Ureter (tissue), 1 donor: Measurements from ENCODE around the gene ZNF680. TPM values are rescaled to one million over a fixed set of nuclear protein-coding genes. Genes with fewer than 3 reads are reported as not detected.
"Not testable (repeated sequence)": the region's sequence is repeated elsewhere in the genome, so short reads cannot be mapped to it uniquely, and the experiment has no call there.

Experiments
- DNase-seq: peaks from one replicate; pipeline ENCODE4 v3.0.0-alpha.2; 2020; ENCODE audit warnings: low spot score
- total RNA-seq: library from RNA; stranded (reverse); gene quantifications from one replicate; pipeline ENCODE4 v1.2.4, GENCODE V29; 2023
- donor health status: DM: yes; HTN: yes; CAD: no.

The ZNF680 gene
- total RNA-seq = 24.2 TPM

DNA sequence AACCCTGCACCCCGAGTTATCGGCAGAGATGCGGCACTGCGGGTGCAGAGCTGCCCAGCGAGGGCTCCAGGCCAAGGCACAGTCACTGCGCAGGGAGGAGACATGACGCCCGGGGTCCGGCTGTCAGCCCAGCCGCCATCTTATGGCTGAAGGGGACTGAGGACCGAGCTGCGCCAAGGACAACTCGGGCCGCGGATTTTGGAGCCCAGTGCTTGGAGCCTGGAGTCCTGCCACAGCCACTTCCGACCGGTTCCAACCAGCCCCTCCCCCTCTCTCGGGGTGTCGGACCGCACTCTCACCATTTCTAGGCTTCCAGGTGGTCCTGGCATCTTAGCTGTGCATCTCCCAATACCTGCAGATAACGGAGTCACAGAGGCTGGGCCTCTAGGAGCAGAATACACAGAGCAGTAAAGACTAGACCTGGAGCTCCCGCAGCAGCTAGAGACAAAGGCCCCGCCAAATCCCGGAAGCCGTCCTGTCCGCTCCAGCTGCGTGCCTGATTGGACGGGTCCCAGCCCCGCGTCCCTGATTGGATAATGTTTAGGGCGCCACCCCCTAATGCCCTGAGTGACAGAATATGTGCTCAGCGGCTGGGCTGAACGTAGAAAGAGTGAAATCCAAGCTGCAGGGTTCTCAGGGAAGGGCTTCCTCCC, at the start of gene ZNF680:
Gene ZNF680 (minus strand): TSS at position 446 of the 653 bp plus-strand sequence. CDS start 117 bp downstream, at position 329.
- peak; percentile 97 for DNase-seq

DNA sequence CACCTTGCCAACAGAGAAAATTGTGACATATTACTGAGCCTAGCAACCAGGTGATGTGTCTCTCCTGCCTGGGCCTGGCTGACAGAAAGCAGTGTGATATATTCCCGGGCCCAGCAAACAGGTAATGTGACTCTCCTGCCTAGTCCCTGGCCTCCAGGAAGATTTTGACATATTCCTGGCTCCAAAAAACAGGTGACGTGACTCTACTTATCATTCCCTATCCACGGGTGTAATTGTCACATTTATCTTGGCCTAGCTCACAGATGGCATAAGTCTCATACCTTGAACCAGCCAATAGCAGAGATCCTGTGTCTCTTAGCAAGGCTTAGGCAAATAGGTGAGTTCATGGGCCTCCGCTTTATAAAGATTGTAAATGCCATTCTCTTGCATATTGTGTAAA, 49.6 kb upstream of the ZNF680 start:
- DNase-seq = no peak

DNA sequence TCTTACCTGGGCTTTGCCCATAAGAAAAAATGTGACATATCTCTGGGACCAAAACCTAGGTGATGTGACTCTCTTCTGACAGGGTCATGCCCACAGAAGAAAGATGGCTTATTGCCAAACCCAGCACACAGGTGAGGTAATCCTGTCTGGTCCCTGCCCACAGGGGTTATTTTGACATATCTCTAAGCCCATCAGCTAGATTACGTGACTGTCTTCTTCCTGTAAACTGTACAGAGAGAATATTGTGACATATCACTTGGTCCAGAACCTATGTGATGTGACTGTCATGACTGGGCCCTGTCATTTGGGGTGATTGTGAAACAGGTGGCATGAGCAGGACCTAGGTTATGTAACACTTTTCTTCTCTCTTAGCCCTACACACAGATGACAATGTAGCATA, 48.8 kb upstream of the ZNF680 start:
- no peak for DNase-seq

DNA sequence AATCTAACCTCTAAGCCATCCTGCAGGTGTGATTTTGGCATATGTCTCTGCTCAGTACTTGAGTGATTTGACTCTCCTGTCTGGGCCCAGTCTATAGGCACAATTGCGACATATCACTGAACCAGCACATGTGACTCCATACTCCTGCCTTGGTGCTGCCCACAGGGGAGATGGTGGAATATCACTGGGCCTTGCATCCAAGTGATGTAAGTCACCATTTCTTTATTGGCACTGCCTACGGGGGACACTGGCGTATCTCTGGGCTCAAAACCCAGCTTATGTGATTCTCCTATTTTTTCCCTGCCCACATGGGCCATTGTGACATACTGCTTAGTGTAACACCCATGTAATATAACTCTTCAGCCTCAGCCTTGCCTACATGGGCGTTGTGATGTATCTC, 48.1 kb upstream of the ZNF680 start:
- no peak for DNase-seq

DNA sequence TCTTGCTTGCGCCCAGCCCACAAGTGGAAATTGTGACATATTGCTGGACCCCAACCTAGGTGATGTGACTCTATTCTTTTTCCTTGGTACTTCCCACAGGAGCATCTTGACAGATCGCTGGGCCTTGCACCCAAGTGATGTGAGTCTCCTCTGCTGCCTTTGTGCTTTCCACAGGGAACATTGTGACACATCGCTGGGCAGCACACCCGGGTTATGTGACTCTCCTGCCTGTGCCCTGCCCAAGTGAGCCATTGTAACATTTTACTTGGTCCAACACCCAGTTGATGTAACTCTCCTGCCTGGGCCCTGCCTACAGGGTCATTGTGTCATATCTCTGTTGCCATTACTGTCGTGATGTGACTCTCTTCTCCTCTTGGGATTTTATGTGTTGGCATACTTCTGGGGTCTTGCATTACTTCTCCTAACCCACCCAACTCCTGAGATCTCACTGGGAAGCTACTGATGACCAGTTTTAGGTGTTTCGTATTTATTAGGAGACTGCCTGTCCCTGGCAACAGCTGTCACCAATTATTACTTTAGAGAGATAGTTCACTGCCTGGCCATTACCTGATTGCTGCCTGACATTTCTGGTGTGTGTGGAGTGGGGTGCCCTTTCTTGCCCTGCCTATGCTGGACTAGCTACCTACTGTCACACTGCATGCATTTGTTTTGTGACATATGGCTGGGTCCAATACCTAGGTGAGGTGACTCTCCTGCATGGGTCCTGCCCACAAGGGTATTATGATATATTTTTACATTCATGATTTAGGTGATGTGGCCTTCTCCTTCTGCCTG, 45.4 kb upstream of the ZNF680 start:
- no peak for DNase-seq

DNA sequence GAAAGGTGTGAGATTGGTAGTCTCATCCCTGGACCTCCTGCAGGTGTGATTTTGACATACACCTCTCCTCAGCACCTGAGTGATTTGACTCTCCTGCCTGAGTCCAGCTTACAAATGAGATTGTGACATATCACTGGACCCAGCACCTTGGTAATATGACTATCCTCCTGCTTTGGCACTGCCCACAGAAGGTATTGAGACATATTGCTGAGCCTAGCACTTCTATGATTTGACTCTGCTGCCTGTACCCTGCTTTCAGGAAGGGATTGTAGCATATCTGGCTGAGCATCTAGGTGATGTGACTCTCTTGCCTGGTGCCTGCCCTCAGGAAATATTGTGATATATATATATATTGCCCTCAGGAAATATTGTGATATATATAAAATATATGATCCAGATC, 43.5 kb upstream of the ZNF680 start:
- no peak for DNase-seq

DNA sequence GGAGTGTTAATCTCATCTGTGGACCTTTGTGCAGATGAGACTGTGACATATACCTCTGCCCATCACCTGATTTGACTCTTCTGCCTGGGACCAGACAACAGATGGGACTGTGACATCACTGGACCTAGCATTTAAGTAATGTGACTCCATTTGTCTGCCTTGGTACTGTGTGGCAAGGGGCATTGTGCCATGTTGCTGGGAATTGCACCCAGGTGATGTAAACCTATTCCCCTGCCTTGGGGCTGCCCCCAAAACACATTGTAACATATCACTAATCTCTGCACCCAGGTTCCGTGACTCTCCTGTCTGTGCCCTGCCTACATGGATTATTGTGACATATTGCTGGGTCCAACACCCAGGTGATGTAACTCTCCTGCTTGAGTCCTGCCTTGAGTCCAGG, 40.4 kb upstream of the ZNF680 start:
- no peak for DNase-seq

DNA sequence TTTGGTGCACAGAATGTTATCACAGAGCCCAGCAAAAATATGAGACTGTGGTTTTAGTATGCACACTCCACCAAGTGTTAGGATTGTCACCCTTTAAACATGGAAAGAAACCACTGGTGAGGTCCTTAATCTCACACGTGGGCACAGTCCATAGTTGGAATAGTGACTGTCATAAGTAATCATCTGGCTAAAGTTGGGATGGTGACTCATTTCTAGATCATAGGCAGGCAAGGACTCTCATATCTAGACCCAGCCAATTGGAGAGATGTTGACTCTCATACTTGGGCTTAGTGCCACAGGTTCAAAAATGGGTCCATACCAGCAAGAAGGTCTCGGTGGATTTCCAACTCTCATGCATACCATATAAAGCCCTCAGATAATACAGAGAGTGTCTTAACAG, 39.6 kb upstream of the ZNF680 start:
- no peak for DNase-seq

DNA sequence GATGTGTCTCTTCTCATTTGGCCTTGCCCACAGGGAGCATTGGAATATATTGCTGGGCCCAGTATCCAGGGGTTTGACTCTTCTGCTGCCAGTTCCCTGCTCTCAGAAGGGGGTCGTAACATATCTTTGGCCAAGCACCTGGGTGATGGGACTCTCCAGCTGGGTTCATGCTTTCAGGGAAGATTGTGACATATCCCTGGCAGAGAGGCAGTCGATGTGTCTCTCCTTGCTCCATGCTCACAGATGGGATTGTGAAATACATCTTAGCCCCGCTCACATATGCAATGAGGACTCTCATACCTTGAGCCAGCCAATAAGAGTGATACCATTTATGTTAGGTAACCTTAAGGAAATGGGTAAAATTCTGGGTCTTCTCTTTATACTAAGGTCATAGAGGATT, 39.2 kb upstream of the ZNF680 start:
- no peak for DNase-seq

DNA sequence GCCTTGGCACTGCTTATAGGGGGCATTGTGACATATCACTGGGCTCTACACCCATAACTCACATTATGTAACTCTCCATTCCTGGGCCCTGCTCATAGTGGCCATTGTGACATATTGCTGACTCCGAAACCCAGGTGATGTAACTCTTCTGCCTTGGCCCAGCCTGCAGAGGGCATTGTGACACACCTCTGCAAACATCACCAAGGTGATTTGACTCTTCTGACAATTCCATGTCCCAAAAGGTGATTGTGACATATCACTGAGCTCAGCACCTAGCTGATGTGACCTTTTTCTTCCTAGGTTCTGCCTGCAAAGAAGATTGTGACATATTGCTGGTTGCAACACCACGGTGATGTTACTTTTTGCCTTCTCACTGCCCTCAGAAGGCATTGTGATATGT, 36.5 kb upstream of the ZNF680 start:
- DNase-seq = no peak

DNA sequence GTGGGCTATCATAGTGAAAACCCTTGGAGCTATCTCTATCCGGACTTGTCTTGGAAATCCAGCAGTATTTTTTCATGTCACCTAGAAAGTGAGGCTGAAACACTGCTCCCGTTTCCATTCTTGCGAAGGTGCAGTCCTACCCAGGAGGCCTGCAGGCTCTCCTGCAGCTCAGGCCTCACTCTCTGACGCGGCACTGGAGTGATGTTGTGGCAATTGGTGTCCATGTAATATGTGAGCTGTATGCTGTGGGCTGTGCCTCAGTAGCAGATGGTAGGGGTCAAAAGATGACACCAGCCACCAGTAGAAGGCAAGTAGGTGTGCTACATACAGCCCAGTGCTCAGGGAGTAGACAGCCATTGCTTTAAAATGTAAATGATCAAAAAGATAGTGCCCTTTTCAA, 28.1 kb upstream of the ZNF680 start:
- no peak for DNase-seq

DNA sequence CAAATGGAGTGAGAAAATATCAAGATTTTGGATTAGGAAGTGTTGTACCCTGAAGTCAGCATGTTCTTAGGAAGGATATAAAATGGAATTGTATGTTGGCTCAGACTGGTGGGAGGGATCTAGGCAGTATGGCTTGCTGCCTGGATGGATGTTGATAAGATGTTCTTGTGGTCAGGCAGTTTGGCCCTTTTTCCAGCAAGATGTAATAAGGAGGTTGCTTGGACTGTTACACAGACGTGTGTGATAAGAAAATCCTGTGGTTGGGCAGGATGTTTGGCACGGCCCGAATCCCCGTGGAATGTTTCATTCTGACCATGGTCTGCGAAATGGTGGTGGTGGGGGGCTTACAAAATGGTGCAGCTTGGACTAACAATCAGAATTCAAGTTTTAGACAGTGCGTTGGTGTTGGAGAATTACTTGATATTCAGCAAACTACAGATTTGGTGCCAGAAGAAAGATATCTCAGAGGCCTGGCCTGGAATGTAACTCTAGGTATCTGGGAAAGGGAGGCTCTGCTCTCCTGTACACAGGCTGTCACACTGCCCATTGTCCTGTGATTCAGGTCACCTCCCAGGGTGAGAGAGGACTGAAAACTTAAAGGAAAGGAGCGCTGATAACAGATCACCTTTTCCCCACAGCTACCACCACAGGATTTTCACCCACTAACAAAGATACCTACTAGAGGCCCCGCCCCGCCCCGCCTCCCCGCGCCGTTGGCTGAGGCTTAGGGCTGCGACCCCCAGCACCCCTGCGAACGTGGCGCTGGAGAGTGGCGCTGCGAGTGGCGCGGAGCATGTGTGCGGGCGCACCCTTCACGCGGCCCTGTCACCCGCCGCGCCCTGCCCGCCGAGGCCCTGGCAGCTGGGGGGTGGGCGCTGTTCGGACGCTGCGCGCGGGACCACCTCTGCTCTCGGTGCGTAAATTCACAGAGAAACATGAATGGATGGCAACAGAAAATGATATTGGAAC, 19.3 kb upstream of the ZNF680 start:
- DNase-seq = no peak

DNA sequence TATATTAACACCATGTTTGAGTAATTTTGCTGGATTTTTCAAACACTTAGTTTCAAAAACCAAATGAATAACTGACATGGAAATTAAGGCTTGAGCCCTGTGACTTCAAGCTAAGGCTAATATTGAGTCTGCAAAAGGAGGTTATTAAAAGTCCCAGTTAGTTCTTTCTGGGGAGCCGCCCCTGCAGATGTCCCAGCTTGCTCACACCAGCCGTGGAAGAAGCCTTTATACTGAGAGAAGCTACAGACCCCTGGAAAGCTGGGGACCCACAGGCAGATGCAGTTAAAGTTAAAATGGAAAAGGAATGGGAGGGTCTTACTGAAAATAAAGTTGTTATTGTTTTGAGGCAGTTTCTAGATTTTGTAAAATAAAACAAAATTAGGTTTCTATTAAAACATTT, 18.5 kb upstream of the ZNF680 start:
- no peak for DNase-seq

DNA sequence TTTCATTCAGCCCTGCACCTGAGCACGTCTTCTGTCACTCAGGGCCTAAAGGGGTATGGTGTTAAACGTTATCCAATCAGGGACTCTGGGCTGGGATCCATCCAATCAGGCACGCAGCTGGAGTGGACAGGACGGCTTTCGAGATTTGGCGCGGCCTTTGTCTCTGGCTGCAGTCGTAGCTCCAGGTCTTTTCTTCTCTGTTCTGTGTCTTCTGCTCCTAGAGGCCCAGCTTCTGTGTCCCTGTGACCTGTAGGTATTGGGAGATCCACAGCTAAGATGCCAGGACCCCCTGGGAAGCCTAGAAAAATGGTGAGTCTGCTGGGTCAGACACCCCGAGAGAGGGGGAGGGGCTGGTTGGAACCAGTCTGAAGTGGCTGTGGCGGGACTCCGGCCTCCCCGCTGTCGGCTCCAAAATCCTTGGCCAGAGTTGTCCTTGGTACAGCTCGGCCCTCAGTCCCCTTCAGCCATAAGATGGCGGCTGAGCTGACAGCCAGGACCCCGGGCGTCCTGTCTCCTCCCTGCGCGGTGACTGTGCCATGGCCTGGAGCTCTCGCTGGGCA, 11.7 kb upstream of the ZNF680 start:
- no peak for DNase-seq

DNA sequence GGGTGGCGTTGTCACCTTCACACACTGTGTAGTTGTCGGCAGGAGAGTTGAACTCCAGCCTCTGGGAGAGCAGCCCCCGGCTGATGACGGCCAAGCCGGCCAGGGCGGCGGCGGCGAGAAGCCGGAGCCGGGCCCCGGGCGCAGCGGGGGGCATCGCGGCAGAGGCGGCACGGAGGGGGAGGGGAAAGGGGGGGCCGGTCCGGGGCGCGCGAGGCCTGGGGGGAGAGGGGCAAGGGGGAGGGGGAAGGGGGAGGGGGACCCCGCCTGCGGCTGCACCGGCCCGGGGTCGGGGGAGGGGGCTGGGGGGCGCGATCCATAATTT, 7.4 kb upstream of the ZNF680 start:
- not testable (repeated sequence) for DNase-seq

DNA sequence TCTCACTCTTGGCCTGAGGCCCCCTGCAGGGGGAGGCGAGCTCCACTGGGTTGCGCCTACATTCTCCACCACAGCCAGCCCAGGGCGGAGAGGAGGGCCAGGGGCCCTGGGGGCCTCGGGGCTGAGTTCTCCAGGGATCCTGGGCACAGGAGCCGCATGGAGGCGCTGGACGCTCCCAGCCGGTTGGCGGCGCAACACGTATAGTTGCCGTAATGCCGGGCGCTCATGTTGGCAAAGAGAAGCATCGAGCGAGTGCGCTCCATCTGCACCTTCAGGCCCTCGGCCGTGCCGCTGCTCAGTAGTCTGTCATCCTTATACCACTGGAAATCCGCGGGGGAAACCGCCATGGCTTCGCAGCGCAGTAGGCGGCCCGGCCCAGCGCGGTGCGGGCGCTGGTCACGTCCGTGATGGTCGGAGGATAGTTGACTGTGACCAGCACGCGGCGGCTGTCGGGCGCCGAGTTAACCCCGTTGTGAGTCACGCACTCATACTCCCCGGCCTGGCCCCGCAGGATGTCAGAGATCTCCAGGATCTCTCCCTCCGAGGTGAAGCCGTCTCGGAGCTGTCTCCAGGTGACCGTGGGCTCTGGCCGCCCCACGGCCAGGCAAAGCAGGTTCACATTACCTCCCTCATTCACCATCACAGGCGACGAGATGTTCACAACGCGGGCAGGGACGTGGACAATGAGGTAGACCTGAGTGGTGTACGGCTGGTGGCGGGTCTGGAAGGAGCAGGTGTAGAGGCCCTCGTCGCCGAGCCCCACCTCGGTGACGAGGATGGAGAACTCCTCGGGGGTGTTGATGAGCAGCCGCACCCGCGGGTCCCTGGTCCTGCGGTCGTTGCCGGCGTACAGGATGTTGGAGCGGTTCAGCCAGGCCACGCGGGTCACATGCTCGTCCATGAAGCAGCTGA, 6.8 kb upstream of the ZNF680 start:
- DNase-seq = not testable (repeated sequence)

DNA sequence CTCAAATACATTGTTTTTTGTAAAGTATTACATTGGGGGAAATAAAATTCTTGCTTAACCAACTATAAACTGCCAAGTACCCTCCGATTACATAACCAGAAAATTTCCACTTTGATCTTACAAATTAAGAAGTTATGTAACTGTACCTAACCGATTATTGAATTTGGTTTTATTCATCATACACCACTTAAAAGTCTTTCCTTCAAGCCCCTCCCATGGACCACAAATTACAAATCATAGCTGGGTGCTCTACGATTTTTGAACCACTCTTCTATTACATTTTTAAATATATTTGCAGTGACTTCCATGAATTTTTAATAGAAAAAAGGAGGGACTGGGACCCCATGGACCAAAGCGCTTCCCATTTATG, 630 bp downstream of the ZNF680 start:
- no peak for DNase-seq

DNA sequence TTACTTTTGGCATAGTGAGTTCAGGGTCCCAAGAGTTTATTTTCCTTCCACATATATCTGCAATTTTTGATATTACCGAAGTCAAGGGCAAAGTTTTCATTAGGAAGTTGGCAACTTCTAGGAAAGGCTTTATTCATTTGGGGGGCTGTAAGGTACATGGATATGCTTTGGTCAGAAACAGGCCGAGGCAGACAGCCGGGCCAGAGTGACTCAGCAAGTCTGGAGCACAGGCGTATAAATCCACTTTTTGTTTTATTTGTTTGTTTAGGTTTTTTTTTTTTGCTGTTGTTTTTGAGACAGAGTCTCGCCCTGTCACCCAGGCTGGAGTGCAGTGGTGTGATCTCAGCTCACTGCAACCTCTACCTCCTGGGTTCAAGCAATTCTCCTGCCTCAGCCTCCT, 3.7 kb downstream of the ZNF680 start:
- DNase-seq = no peak

DNA sequence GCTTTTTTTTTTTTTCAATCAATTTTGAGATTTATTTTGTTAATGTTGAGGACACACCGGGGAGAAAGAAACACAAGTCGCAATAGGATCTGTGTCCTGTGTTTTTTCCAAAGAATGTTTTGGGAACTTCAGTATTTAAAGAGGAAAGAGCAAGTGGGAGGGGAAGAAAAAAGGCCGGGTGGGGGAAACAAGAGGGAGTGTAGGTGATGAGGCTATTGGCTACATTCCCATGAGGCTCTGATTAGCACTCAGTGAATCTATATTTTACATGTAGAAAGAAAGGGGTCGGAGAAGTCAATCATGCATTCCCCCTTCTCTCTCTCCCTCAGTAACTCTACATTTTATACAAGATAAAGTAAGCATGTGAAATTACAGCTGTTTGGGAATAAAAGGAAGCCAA, 4.1 kb downstream of the ZNF680 start:
- DNase-seq = no peak

DNA sequence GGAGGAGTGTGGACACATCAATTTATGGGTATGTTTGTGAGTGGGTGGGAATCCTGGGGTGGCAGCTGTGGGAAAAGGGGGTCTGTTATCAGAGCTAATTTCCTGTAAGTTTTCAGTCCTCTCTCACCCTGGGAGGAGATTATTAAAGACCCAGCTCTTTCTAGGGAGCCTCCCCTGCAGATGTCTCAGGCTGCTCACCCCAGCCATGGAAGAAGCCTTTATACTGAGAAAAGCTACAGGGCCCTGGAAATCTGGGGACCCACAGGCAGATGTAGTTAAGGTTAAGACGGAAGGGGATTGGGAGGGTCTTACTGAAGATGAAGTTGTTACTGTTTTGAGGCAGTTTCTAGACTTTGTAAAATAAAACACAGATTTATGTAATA, 4.6 kb downstream of the ZNF680 start:
- DNase-seq = no peak

DNA sequence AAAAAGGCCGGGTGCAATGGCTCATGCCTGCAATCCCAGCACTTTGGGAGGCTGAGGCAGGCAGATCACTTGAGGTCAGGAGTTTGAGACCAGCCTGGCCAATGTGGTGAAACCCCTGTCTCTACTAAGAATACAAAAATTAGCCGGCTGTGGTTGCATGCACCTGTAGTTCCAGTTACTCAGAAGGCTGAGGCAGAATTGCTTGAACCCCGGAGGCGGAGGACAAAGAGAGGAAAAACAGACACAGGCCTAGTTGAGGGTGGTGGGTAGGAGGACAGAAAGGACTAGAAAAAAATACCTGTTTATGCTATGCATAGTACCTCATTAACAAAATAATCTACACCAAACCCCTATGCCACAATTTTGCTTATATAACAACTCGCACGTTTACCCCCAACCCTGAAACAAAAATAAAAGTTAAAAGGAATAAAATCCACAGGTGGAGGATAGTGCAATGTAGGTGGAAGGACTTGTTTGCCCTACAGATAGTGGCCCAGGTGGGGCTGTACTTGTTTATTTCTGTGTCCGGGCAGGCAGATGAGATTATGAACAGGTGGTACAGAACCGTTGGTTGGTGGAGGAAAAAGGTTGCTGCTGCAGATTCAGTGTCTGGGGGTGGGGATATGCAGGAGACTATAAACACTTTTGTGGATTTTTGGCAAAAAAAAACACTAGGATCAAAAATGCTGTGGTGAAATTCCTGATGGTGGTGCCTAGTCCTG, 5.1 kb downstream of the ZNF680 start:
- DNase-seq = no peak
